ENCODE measurements around the gene ANXA10. TPM values are rescaled to one million over a fixed set of nuclear protein-coding genes. Genes with fewer than 3 reads are reported as not detected.

ANXA10 gene
- total and polyA plus RNA-seq, 2 donors (not counting 3 experiments of a cell fraction or from before 2014, with no cell fraction given) = not detected

DNA sequence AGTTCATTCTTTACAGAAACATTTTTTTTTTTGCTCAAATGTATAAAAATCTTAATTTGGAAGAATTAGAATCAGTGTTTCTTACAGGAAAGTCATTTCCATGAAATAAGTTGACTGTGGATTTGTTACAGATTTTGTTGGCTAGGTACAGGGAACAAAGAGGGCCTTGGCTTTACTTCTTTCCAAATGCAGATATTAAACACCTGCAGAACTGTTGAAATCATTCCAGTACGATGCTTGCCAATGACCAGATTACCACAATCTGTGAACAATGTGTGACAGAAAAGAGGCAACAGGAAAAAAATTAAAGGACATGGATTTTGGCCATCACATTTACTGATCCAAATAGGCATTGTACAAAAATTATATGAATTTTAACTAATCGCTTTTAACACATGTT lies 70.8 kb downstream of the ANXA10 start:
- Histone ChIP-seq H3K4me3 (replicated peaks in 1 of 3; ENCODE audit: insufficient read depth in 1 of 3, low read depth in 1 of 3, low read length in 3 of 3) (no peak overlapping the region), H2AFZ (ENCODE audit: low read depth, low read length) (no peak overlapping the region), H3K9me3 (replicated peaks; ENCODE audit: control insufficient read depth, insufficient read depth, low read length) (no peaks in the 10 kb centered on the region), H3K36me3 (ENCODE audit: control insufficient read depth in 2 of 2, extremely low read depth in 1 of 2, insufficient read depth in 2 of 2, low read length in 2 of 2) (no peaks in the 10 kb centered on the region), H4K20me1 (replicated peaks; ENCODE audit: control insufficient read depth, extremely low read depth, insufficient read depth, low read length) (no peaks in the 10 kb centered on the region), H3K9ac (replicated peaks; ENCODE audit: extremely low read depth, insufficient read depth, low read length) (no peak overlapping the region), H3K4me2 (ENCODE audit: insufficient read depth, low read length) (no peak overlapping the region), H3K4me1 (ENCODE audit: control insufficient read depth, extremely low read depth, insufficient read depth, low read length) (no peaks in the 10 kb centered on the region), H3K27me3 (ENCODE audit: control insufficient read depth in 2 of 2, insufficient read depth in 2 of 2, low read length in 2 of 2) (no peaks in the 10 kb centered on the region), H3K27ac (ENCODE audit: insufficient read depth, low read depth, low read length) (no peak overlapping the region), H3K79me2 (ENCODE audit: control insufficient read depth, insufficient read depth, low read length) (no peaks in the 10 kb centered on the region), H3K9me1 (replicated peaks; ENCODE audit: control insufficient read depth, extremely low read depth, insufficient read depth, low read length) (no peaks in the 10 kb centered on the region)
- no peak for FAIRE-seq
- BruUV-seq (replicated peaks) = no TSS peak
- dilution Hi-C loops (cut with MboI; ENCODE audit: extremely low pct_ligation_motif_present, low sequenced_read_pairs) (no loop called here), intact Hi-C loops (cut with micrococcal nuclease) (no loop called here)
- DNase-seq (ENCODE audit: low read depth, low spot score) = no peak
- TF ChIP-seq, protein P1, sequence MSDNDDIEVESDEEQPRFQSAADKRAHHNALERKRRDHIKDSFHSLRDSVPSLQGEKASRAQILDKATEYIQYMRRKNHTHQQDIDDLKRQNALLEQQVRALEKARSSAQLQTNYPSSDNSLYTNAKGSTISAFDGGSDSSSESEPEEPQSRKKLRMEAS (IDR thresholded peaks at IDR 0.05; ENCODE audit: insufficient read depth, insufficient read length) = no peak
- no peak for TF ChIP-seq EZH2 (IDR thresholded peaks at IDR 0.05; ENCODE audit: borderline replicate concordance, low read depth, low read length, severe bottlenecking)
- TF ChIP-seq, protein P2, sequence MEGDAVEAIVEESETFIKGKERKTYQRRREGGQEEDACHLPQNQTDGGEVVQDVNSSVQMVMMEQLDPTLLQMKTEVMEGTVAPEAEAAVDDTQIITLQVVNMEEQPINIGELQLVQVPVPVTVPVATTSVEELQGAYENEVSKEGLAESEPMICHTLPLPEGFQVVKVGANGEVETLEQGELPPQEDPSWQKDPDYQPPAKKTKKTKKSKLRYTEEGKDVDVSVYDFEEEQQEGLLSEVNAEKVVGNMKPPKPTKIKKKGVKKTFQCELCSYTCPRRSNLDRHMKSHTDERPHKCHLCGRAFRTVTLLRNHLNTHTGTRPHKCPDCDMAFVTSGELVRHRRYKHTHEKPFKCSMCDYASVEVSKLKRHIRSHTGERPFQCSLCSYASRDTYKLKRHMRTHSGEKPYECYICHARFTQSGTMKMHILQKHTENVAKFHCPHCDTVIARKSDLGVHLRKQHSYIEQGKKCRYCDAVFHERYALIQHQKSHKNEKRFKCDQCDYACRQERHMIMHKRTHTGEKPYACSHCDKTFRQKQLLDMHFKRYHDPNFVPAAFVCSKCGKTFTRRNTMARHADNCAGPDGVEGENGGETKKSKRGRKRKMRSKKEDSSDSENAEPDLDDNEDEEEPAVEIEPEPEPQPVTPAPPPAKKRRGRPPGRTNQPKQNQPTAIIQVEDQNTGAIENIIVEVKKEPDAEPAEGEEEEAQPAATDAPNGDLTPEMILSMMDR (IDR thresholded peaks at IDR 0.05; ENCODE audit: extremely low read depth in 1 of 2, insufficient read depth in 1 of 2, low read depth in 1 of 2, low read length in 2 of 2) = no peak
- ChIA-PET POLR2A (no interaction called here), CTCF (no interaction called here)

DNA sequence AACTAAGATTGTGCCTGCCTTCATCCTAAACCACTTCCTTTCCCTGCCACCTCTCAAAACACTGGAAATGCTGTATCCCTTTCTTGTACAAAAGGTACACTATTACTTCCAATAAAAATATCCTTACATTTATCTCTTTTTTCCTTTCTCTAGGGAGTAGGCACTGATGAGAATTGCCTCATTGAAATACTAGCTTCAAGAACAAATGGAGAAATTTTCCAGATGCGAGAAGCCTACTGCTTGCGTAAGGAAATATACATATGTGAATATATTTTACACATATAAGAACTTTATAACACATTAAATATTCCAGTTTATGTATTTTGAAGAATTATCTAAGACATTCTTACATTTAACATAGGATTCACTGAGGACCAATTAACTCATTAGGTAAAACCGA lies 71.7 kb downstream of the ANXA10 start:
- no peak for DNase-seq (ENCODE audit: low read depth, low spot score)
- Histone ChIP-seq H3K79me2 (ENCODE audit: control insufficient read depth, insufficient read depth, low read length) (no peaks in the 10 kb centered on the region), H2AFZ (ENCODE audit: low read depth, low read length) (no peak overlapping the region), H3K27me3 (ENCODE audit: control insufficient read depth in 2 of 2, insufficient read depth in 2 of 2, low read length in 2 of 2) (no peaks in the 10 kb centered on the region), H4K20me1 (replicated peaks; ENCODE audit: control insufficient read depth, extremely low read depth, insufficient read depth, low read length) (no peaks in the 10 kb centered on the region), H3K4me2 (ENCODE audit: insufficient read depth, low read length) (no peak overlapping the region), H3K36me3 (ENCODE audit: control insufficient read depth in 2 of 2, extremely low read depth in 1 of 2, insufficient read depth in 2 of 2, low read length in 2 of 2) (no peaks in the 10 kb centered on the region), H3K9me3 (replicated peaks; ENCODE audit: control insufficient read depth, insufficient read depth, low read length) (no peaks in the 10 kb centered on the region), H3K9ac (replicated peaks; ENCODE audit: extremely low read depth, insufficient read depth, low read length) (no peak overlapping the region), H3K4me1 (ENCODE audit: control insufficient read depth, extremely low read depth, insufficient read depth, low read length) (no peaks in the 10 kb centered on the region), H3K4me3 (replicated peaks in 1 of 3; ENCODE audit: insufficient read depth in 1 of 3, low read depth in 1 of 3, low read length in 3 of 3) (no peak overlapping the region), H3K9me1 (replicated peaks; ENCODE audit: control insufficient read depth, extremely low read depth, insufficient read depth, low read length) (no peaks in the 10 kb centered on the region), H3K27ac (ENCODE audit: insufficient read depth, low read depth, low read length) (no peak overlapping the region)
- TF ChIP-seq, protein P1 (IDR thresholded peaks at IDR 0.05; ENCODE audit: insufficient read depth, insufficient read length) = no peak
- TF ChIP-seq FOS (IDR thresholded peaks at IDR 0.05; ENCODE audit: borderline replicate concordance, insufficient read depth, low read length) (no peak), GATA2 (IDR thresholded peaks at IDR 0.05; ENCODE audit: insufficient read depth, insufficient read length, low read depth, low read length) (no peak), EZH2 (IDR thresholded peaks at IDR 0.05; ENCODE audit: borderline replicate concordance, low read depth, low read length, severe bottlenecking) (no peak)
- ChIA-PET CTCF (no interaction called here), POLR2A (no interaction called here)
- dilution Hi-C loops (cut with MboI; ENCODE audit: extremely low pct_ligation_motif_present, low sequenced_read_pairs) (no loop called here), intact Hi-C loops (cut with micrococcal nuclease) (no loop called here)
- no peak for FAIRE-seq
- no TSS peak for BruUV-seq (replicated peaks)
